Measurements from ENCODE around the gene LGR6.

GRCh38 chr1:202163281-202164270 lies 30.0 kb upstream of the LGR6 start:
- no peak for TF ChIP-seq CTCF (IDR thresholded peaks at IDR 0.05)
- no peak for TF ChIP-seq POLR2A (IDR thresholded peaks at IDR 0.05)

Measured in Peyer's patch (tissue), 4 donors.